HepG2 (cell line): ENCODE results near the gene NOTCH3. TPM values are rescaled to one million over a fixed set of nuclear protein-coding genes. Genes with fewer than 3 reads are reported as not detected.

Experiments
- ATAC-seq: fragments of 200-7000 bp; cut with Tn5 transposase; 3 replicates; pipeline ENCODE4 v1.9.1; 2020; ENCODE audit warnings: mild to moderate bottlenecking, moderate library complexity
- BruUV-seq: library from RNA; stranded (reverse); fragments of 400-500 nt; replicated peaks from 2 replicates; lab custom pipeline; 2021; lab: Mats Ljungman, UMichigan
- CTCF ChIA-PET: fragments of 300-600 bp; formaldehyde crosslinking; extraction: SDS; loops from one replicate; lab custom pipeline; 2021; ENCODE audit warnings: low total read pairs, inconsistent platforms, low intra/inter-chr PET ratio; lab: Yijun Ruan, JAX
- POLR2A ChIA-PET: fragments of 350-600 bp; sonication (Branson Sonifier 250); formaldehyde crosslinking; loops from one replicate; lab custom pipeline; 2020; ENCODE audit warnings: antibody characterized with exemption, inconsistent platforms; lab: Yijun Ruan, JAX
- DNase-seq: peaks from one replicate; pipeline ENCODE4 v3.0.0-alpha.2; 2015; ENCODE audit warnings: low spot score
- FAIRE-seq: peaks from 3 replicates; lab custom pipeline; 2011; peaks lifted over from hg19 to GRCh38; lab: Jason Lieb, UNC
- H2AFZ ChIP-seq: one replicate; pipeline ENCODE4 v1.6.1; 2011; ENCODE audit warnings: low read length, inconsistent platforms
- H3K27ac ChIP-seq: fragments of 300-600 bp; 3 replicates; pipeline ENCODE4 v1.8.0; 2011; ENCODE audit warnings: mixed run types, mild to moderate bottlenecking, mixed read lengths, low read length, inconsistent platforms; ENCODE audit not compliant: insufficient read depth; ENCODE audit errors: extremely low read length
- H3K27me3 ChIP-seq, 2 experiments: fragments of 200-600 bp in 1 of 2; 2 replicates in 1 of 2; 3 replicates in 1 of 2; pipeline versions ENCODE4 v1.6.0 to v1.8.0; 2011; ENCODE audit warnings: low read length in 2 of 2, mild to moderate bottlenecking in 2 of 2, moderate library complexity in 2 of 2, inconsistent platforms in 1 of 2; ENCODE audit not compliant: insufficient read depth in 2 of 2, control insufficient read depth in 1 of 2
- H3K36me3 ChIP-seq, 2 experiments: fragments of 200-600 bp in 1 of 2; replicated peaks in 1 of 2; 2 replicates in 1 of 2; 3 replicates in 1 of 2; pipeline versions ENCODE4 v1.5.1 to v1.8.0; 2011; ENCODE audit warnings: low read length in 2 of 2, inconsistent platforms in 1 of 2; ENCODE audit not compliant: insufficient read depth in 2 of 2, control insufficient read depth in 1 of 2
- H3K4me1 ChIP-seq: 2 replicates; pipeline ENCODE4 v1.5.1; 2012; ENCODE audit warnings: low read length, inconsistent platforms; ENCODE audit not compliant: insufficient read depth
- H3K4me2 ChIP-seq: 2 replicates; pipeline ENCODE4 v1.6.0; 2011; ENCODE audit warnings: low read depth, low read length, inconsistent platforms
- H3K4me3 ChIP-seq, 3 experiments: fragments of 200-600 bp in 1 of 3; sonication (generic), shearing (Covaris generic) in 1 of 3; replicated peaks in 1 of 3; 2 replicates each; pipeline ENCODE4 v1.5.1; 2011 to 2016; ENCODE audit warnings: low read length in 3 of 3, inconsistent platforms in 2 of 3, low read depth in 2 of 3, mild to moderate bottlenecking in 2 of 3, control low read depth in 1 of 3, mixed read lengths in 1 of 3; ENCODE audit not compliant: insufficient read depth in 1 of 3
- H3K79me2 ChIP-seq: one replicate; pipeline ENCODE4 v1.6.1; 2011; ENCODE audit warnings: low read length, inconsistent platforms; ENCODE audit not compliant: insufficient read depth
- H3K9ac ChIP-seq: 2 replicates; pipeline ENCODE4 v1.6.0; 2011; ENCODE audit warnings: mild to moderate bottlenecking, low read depth, low read length, inconsistent platforms; ENCODE audit not compliant: insufficient read depth
- H3K9me3 ChIP-seq: 2 replicates; pipeline ENCODE4 v1.5.1; 2012; ENCODE audit warnings: mild to moderate bottlenecking, low read length
- H4K20me1 ChIP-seq: 2 replicates; pipeline ENCODE4 v1.6.0; 2011; ENCODE audit warnings: inconsistent platforms, mild to moderate bottlenecking, low read length, moderate library complexity; ENCODE audit not compliant: insufficient read depth
- MAFG ChIP-seq: sonication (generic); formaldehyde crosslinking; IDR thresholded peaks from 2 replicates; pipeline ENCODE4 v1.5.1; 2020; ENCODE audit warnings: mild to moderate bottlenecking, missing genetic modification reagents
- SP5 ChIP-seq: IDR thresholded peaks from 2 replicates; pipeline ENCODE4 v1.6.1; 2016; ENCODE audit warnings: low read depth, borderline replicate concordance
- TEAD3 ChIP-seq: optimal IDR thresholded peaks from 2 replicates; pipeline ENCODE3; 2016; ENCODE audit warnings: borderline replicate concordance
- ZNF124 ChIP-seq: sonication (generic); formaldehyde crosslinking; IDR thresholded peaks from 2 replicates; pipeline ENCODE4 v1.4.0; 2020; ENCODE audit warnings: missing genetic modification reagents
- ZNF281 ChIP-seq: sonication (generic); formaldehyde crosslinking; IDR thresholded peaks from 2 replicates; pipeline ENCODE4 v1.4.0; 2020; ENCODE audit warnings: missing genetic modification reagents, borderline replicate concordance
- WGBS: methylation state at CpG from one replicate; pipeline ENCODE4 v1.1.6; 2017; ENCODE audit warnings: low lambda C conversion rate; 5-methylcytosine and 5-hydroxymethylcytosine counted together
- in situ Hi-C: cut with HindIII; loops from 2 replicates; pipeline ENCODE4 v1.10.0; 2017; ENCODE audit warnings: low pct_unique_long_range_greater_than_20kb; ENCODE audit not compliant: extremely low pct_ligation_motif_present
- intact Hi-C: fragments of 100-400 bp; cut with micrococcal nuclease; formaldehyde crosslinking; loops from one replicate; pipeline ENCODE4 v1.10.0; 2022; ENCODE audit not compliant: unreplicated experiment
- polyA plus RNA-seq, 8 experiments: library from polyadenylated mRNA; depleted of rRNA in 3 of 8; stranded (reverse) in 7 of 8; unstranded in 1 of 8; fragments of >200 nt; fragmentation: Illumina TruSeq in 4 of 8; extraction: Trizol in 4 of 8; gene quantifications; 2 replicates each; pipeline versions ENCODE4 v1.2.1 to v1.2.3, GENCODE V29; 2011 to 2016; ENCODE audit warnings: low read depth in 4 of 8, missing spikeins in 1 of 8, mixed read lengths in 1 of 8; ENCODE audit not compliant: insufficient read depth in 1 of 8
- total RNA-seq, 5 experiments: library from RNA; depleted of rRNA; stranded (reverse); fragments of >200 nt; fragmentation: Illumina TruSeq; extraction: Trizol; gene quantifications; 2 replicates each; pipeline ENCODE4 v1.2.3, GENCODE V29; 2016; ENCODE audit warnings: low read depth in 1 of 5
- TF ChIP-seq, protein P1 (sequence below): sonication (generic); formaldehyde crosslinking; IDR thresholded peaks from 2 replicates; pipeline ENCODE4 v1.4.0; 2020; ENCODE audit warnings: missing genetic modification reagents, low read depth, mild to moderate bottlenecking, borderline replicate concordance

Gene NOTCH3
- total and polyA plus RNA-seq, 2 of the 13 experiments (the other 11 are each of a cell fraction or from before 2014, with no cell fraction given), result 0.09 to 0.28 TPM

DNA sequence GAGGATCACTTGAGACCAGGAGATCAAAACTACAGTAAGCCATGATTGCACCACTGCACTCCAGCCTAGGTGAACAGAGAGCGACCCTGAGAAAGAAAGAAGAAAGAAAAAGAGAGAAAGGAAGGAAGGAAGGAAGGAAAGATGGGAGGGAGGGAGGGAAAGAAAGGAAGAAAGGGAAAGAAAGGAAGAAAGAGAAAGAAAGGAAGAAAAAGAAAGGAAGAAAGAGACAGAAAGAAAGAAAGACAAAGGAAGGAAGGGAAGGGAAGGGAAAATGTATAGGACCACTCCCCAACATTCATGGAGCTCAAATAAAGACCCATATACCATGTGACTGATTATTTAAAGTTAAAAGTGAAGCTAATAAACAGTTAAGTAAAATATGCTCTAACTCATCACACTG, 53.7 kb downstream of the NOTCH3 start:
- in situ Hi-C loops, result no loop called here
- CTCF ChIA-PET, result no interaction called here
- no peaks in the 10 kb centered on the region for H4K20me1 ChIP-seq
- peaks cover 0 to 4% of the 10 kb centered on the region in 2 experiments; a peak in 1 of 5 replicates for H3K27me3 ChIP-seq
- no peak for FAIRE-seq
- TF ChIP-seq, protein P1, sequence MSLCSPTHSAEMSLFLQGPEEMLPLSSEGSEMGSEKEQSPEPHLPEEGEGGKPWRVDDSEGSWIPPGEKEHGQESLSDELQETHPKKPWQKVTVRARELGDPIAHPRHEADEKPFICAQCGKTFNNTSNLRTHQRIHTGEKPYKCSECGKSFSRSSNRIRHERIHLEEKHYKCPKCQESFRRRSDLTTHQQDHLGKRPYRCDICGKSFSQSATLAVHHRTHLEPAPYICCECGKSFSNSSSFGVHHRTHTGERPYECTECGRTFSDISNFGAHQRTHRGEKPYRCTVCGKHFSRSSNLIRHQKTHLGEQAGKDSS (CRISPR knock-in tag), result no peak
- TF ChIP-seq MAFG (CRISPR knock-in tag) (no peak), ZNF124 (CRISPR knock-in tag) (no peak), SP5 (CRISPR knock-in tag) (no peak), TEAD3 (CRISPR knock-in tag) (no peak), ZNF281 (CRISPR knock-in tag) (no peak)
- TF ChIP-seq, all 625 proteins: peak for 0
- Histone ChIP-seq H3K4me3 (no peak overlapping the region), H3K4me1 (no peaks in the 10 kb centered on the region), H3K79me2 (no peaks in the 10 kb centered on the region), H3K9me3 (no peaks in the 10 kb centered on the region), H3K27ac (no peak overlapping the region), H3K36me3 (no peaks in the 10 kb centered on the region), H3K9ac (no peak overlapping the region), H2AFZ (no peak overlapping the region), H3K4me2 (no peak overlapping the region)
- intact Hi-C loops, result no loop called here
- 5% methylated on average over 1 of the region's 1 CpG for WGBS
- DNase-seq (no peak), ATAC-seq (no peak)
- BruUV-seq, result no TSS peak
- POLR2A ChIA-PET, result no interaction called here
